NCI-H1694 treated with DMSO at 0.1 percent for 48 hours (cell line): ENCODE results near the gene GALR2.

Source experiments
- DNase-seq: peaks from one replicate; lab custom pipeline; 2025; lab: John Stamatoyannopoulos, UW

The GALR2 gene

DNA sequence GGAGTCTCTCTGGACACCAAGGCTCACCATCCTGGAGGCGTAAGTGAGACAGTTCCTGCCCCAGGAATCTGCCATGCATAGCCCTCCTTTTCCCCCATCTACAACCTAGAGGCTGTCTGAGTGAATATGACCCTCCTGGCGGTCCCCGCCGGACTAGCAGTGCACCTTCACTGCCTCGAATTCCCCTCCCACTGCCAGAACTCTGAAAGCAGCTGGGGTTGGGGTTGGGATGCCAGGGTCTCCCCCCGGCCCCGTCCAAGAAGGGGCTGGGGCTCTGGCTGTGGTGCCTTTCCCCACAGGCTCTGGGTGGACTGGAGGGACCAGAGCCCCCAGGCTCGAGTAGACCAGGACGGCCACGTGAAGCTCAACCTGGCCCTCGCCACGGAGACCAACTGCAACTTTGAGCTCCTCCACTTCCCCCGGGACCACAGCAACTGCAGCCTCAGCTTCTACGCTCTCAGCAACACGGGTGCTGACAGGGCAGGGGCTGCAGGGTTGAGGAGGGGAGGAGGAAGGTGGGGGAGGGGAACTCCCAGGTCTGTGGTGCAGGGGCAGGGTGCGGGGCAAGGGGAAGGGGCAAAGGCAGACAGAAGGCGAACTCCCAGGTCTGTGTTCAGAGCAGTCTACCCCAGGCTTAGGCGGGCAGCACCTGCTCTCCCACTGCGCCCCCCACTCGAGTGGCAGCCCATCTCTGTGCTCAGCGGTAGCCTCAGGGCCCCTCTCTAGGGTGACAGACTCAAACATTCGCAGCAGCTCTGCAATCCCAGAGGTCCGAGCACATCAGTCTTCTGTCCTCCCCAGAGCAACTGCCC lies 5.6 kb downstream of the GALR2 start:
- DNase-seq: no peak

DNA sequence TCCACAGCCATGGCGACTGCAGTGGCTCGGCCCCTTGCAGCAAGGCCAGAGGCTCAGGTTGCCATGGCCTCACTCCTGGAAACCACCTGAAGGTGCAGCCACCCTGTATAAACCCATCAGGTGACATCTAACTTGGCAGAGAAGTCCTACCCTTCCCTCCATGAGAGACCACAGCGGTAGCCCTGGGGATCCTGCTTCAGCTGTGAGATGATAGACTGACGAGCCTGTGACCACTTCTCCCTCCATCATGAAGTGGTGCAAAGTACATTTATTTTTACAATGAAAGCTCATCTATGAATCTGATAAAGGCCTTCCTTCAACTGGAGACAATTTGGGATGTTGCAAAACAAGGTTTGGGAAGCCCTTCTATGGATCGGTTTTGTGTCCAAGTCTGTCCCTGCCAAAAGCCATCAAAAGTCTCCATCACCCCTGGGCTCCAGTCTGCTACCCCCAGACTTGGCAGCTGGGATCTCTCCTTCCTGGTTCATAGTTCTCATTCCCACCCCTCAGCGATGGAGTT lies 6.2 kb downstream of the GALR2 start:
- no peak for DNase-seq

DNA sequence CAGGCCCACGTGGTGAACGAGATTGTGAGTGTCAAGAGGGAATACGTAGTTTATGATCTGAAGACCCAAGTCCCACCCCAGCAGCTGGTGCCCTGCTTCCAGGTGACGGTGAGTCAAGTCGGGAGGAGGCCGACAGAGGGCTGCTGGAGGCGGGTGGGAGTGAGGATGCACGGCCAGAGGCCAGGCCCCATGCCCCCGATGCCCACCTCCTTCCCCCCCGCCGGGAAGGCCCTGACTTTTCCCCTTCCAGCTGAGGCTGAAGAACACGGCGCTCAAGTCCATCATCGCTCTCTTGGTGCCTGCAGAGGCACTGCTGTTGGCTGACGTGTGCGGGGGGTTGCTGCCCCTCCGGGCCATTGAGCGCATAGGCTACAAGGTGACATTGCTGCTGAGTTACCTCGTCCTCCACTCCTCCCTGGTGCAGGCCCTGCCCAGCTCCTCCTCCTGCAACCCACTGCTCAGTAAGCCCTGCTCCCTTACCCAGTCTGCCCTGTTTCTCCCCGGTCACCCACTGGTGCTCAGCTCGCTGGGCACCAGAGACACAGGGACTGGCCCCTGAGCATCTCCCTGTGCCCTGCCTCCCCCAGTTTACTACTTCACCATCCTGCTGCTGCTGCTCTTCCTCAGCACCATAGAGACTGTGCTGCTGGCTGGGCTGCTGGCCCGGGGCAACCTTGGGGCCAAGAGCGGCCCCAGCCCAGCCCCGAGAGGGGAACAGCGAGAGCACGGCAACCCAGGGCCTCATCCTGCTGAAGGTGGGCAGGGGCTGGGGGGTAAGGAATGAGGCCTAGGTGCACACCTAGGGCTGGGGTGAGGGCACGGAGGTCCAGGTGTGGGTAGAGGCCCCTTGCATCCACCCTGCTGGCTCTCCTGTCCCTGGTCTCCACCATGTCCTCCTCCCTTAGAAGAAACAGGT lies 7.0 kb downstream of the GALR2 start:
- DNase-seq: no peak

- DNase-seq: no peak
Measured at GRCh38 chr17:76082326-76083251, 8.0 kb downstream of the GALR2 start.

- no peak for DNase-seq
Measured at GRCh38 chr17:76083536-76084182, 9.1 kb downstream of the GALR2 start.

GRCh38 chr17:76085066-76085730 lies 10.6 kb downstream of the GALR2 start:
- no peak for DNase-seq

DNA sequence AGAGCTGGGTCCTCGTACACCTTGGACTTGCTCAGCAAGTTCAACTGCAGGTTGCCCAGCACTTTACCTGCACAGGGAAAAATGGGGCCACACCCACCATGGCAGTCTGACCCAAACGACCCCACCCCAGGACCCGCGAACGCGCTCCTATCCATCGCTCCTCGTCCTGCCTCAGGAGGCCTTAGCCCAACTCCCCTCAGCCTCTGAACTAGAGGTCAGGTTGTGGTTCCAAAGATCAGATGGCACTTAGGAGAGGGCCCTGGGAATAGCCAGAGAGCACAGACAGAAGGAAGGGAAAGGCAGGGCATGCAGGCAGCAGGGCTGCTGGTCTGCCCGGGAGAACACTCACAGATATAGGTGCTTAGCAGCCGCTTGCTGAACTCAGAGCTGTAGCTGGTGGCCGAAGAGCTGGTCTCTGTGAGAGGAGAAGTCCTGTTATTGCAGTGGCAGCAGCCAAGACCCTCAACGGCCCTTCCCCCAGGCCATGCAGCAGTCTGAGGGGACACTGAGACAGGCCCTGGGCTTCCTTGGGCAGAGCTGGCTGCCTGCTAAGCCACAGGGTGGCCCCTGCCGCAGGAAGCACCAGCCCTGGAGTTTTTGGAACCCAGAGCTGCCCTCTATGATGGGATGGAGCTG lies 11.3 kb downstream of the GALR2 start:
- no peak for DNase-seq

GRCh38 chr17:76086384-76086783 lies 11.8 kb downstream of the GALR2 start:
- DNase-seq: no peak

GRCh38 chr17:76087531-76087930 lies 12.9 kb downstream of the GALR2 start:
- no peak for DNase-seq

- no peak for DNase-seq
Measured at GRCh38 chr17:76088041-76088867, 13.7 kb downstream of the GALR2 start.

GRCh38 chr17:76088868-76089576 lies 14.4 kb downstream of the GALR2 start:
- no peak for DNase-seq

GRCh38 chr17:76089680-76090516 lies 15.3 kb downstream of the GALR2 start:
- DNase-seq: no peak

- DNase-seq: no peak
Measured at GRCh38 chr17:76090517-76091129, 16.0 kb downstream of the GALR2 start.

DNA sequence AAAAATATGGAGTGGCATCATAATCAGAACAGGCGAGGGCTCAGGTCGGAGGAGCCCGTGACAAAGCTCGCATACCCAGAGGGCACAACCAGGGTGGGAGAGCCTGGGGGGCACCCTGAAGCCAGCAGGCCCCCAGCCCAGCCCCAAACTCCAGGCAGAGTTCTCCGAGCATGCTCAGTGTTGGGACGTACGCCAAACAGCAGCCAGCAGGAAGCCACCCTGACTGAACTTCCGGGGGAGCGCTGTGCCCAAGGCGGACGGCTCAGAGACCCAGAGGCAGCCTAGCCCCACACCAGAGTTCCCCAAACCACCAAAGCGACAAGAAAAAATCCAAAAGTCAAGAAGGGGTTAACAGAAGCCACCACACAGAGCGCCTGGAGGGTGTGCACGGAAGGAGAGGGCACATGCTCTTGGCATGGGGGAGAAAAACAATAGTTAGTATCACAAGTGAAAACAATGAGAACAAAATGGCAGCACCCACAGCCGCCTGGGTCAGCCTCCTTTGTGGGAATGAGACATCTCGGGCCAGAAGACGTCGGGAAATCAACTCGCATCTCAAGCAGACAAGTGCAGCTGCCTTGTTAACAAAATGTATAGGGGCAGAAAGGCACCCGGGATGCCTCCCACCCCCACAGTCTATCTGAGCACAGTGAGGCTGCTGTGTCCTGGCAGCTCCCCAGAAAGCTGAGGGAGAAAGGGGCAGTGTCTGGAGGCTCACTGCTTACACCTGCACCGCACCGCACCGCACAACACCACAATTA lies 17.1 kb downstream of the GALR2 start:
- no peak for DNase-seq

DNA sequence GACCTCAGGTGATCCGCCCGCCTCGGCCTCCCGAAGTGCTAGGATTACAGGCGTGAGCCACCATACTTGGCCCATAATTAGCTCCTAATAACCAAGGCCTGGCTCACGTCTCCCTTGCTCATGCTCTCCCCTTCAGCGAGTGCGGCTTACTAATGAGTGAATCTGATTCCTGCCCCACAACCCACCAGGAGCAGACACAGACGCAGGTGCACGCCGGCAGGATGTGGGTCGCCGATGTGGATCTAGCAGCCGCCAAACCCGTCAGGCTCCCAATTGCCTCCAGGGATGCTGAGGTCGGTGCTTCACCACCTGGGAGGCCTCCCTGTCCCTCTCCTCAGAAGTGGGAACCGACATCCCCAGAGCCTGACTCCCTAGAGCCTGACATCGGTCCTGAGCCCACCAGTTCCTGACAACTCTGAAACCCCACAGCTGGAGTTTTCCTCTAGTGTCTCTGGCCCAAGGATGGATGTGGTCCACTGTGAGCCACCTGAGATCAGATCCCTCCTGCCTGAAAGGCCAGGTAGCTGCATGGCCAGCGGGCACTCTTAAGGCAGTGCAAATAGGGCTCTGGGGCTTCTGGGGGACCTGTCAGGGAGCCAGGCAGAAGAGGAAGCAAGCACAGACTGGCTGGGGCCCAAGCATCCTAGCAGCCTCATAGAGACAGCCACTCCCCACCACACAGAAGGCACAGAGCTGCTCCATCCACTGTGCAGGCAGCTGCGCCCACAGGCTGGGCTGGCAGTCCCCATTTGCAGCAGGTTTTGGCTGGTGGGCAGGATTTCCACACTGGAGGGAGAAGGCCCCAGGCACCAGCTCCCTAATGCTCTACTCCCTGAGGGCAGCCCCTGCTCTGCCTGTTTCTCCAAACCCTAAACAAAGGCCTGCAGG lies 18.2 kb downstream of the GALR2 start:
- no peak for DNase-seq
